Activated T-cell treated with anti-CD3 and anti-CD28 coated beads, Interleukin-2, amount 50 U/mL, for 72 hours (primary cell): ENCODE data around the gene APBB2. TPM values are rescaled to one million over a fixed set of nuclear protein-coding genes. Genes with fewer than 3 reads are reported as not detected.
A peak's percentile ranks its signal among the peaks of the same experiment; 100 is the strongest.

Experiments
- ATAC-seq, 2 donors: fragments of 150-1000 bp; cut with Tn5 transposase; replicated peaks in 1 of 2; 2 replicates each; pipeline ENCODE4 v1.10.0; 2021; ENCODE audit warnings: moderate library complexity in 2 of 2, mild to moderate bottlenecking in 1 of 2
- DNase-seq, 2 donors: peaks; one replicate each; pipeline ENCODE4 v3.0.0; 2021 to 2022; ENCODE audit warnings: mixed read lengths in 1 of 2
- H3K27ac Mint-ChIP-seq: one replicate; pipeline ENCODE4 v1.8.0; 2022; ENCODE audit warnings: mild to moderate bottlenecking, moderate library complexity, mixed read lengths
- H3K27me3 Mint-ChIP-seq: one replicate; pipeline ENCODE4 v1.8.0; 2022; ENCODE audit warnings: low read depth, mixed read lengths
- H3K36me3 Mint-ChIP-seq, 2 donors: one replicate each; pipeline ENCODE4 v1.8.0; 2022; ENCODE audit warnings: mixed read lengths in 2 of 2, mild to moderate bottlenecking in 1 of 2; ENCODE audit not compliant: insufficient read depth in 2 of 2
- H3K4me1 Mint-ChIP-seq: one replicate; pipeline ENCODE4 v1.8.0; 2022; ENCODE audit warnings: low read depth, mixed read lengths
- H3K4me3 Mint-ChIP-seq, 2 donors: one replicate each; pipeline ENCODE4 v1.8.0; 2022; ENCODE audit warnings: mild to moderate bottlenecking in 2 of 2, mixed read lengths in 2 of 2, moderate library complexity in 2 of 2
- H3K9me3 Mint-ChIP-seq, 2 donors: one replicate each; pipeline ENCODE4 v1.8.0; 2022; ENCODE audit warnings: mixed read lengths in 2 of 2
- total RNA-seq, 2 donors: library from RNA; stranded (reverse); gene quantifications; one replicate each; pipeline ENCODE4 v1.2.3, GENCODE V29; 2022

APBB2 gene
- total RNA-seq, 2 donors from 2014 or later = 6.8 to 8.6 TPM

GRCh38 chr4:41197495-41197894 is 16.8 kb downstream of the APBB2 start:
- H3K36me3 Mint-ChIP-seq = no peaks in the 10 kb centered on the region
- H3K4me1 Mint-ChIP-seq = peaks cover 5% of the 10 kb centered on the region
- no peak overlapping the region for H3K4me3 Mint-ChIP-seq
- DNase-seq (no peak), ATAC-seq (no peak)
- peaks cover 32% of the 10 kb centered on the region for H3K27me3 Mint-ChIP-seq
- H3K9me3 Mint-ChIP-seq = no peaks in the 10 kb centered on the region
- no peak overlapping the region for H3K27ac Mint-ChIP-seq

GRCh38 chr4:41196633-41197332 is 17.6 kb downstream of the APBB2 start:
- DNase-seq = no peak
- H3K36me3 Mint-ChIP-seq = no peaks in the 10 kb centered on the region
- ATAC-seq = no peak
- no peak overlapping the region for H3K4me3 Mint-ChIP-seq
- H3K9me3 Mint-ChIP-seq = no peaks in the 10 kb centered on the region
- H3K27me3 Mint-ChIP-seq = peaks cover 24% of the 10 kb centered on the region
- H3K4me1 Mint-ChIP-seq = peaks cover 5% of the 10 kb centered on the region
- no peak overlapping the region for H3K27ac Mint-ChIP-seq

- DNase-seq (no peak), ATAC-seq (no peak)
- no peak overlapping the region for H3K27ac Mint-ChIP-seq
- no peaks in the 10 kb centered on the region for H3K9me3 Mint-ChIP-seq
- H3K36me3 Mint-ChIP-seq = no peaks in the 10 kb centered on the region
- H3K27me3 Mint-ChIP-seq = peaks cover 6% of the 10 kb centered on the region
- H3K4me3 Mint-ChIP-seq = no peak overlapping the region
- no peaks in the 10 kb centered on the region for H3K4me1 Mint-ChIP-seq
Measured at GRCh38 chr4:41192136-41192535, 22.2 kb downstream of the APBB2 start.

- DNase-seq = no peak
- Mint-ChIP-seq H3K27me3 (peaks cover 6% of the 10 kb centered on the region), H3K9me3 (no peaks in the 10 kb centered on the region), H3K4me1 (no peaks in the 10 kb centered on the region), H3K27ac (no peak overlapping the region), H3K36me3 (no peaks in the 10 kb centered on the region), H3K4me3 (no peak overlapping the region)
- no peak for ATAC-seq
Measured at GRCh38 chr4:41189666-41190065, 24.7 kb downstream of the APBB2 start.

GRCh38 chr4:41189076-41189475 is 25.3 kb downstream of the APBB2 start:
- Mint-ChIP-seq H3K4me1 (no peaks in the 10 kb centered on the region), H3K4me3 (no peak overlapping the region), H3K9me3 (no peaks in the 10 kb centered on the region), H3K36me3 (no peaks in the 10 kb centered on the region), H3K27ac (no peak overlapping the region), H3K27me3 (peaks cover 10% of the 10 kb centered on the region)
- ATAC-seq (peak in 1 of 2 donors; percentile 67), DNase-seq (no peak)

- DNase-seq (no peak), ATAC-seq (no peak)
- Mint-ChIP-seq H3K27me3 (peaks cover 10% of the 10 kb centered on the region), H3K36me3 (peaks cover 0 to 3% of the 10 kb centered on the region in 2 donors), H3K4me1 (no peaks in the 10 kb centered on the region), H3K9me3 (peaks cover 4 to 5% of the 10 kb centered on the region in 2 donors), H3K4me3 (no peak overlapping the region), H3K27ac (no peak overlapping the region)
Measured at GRCh38 chr4:41185614-41186592, 28.4 kb downstream of the APBB2 start.

GRCh38 chr4:41184009-41184408 is 30.3 kb downstream of the APBB2 start:
- Mint-ChIP-seq H3K4me1 (no peaks in the 10 kb centered on the region), H3K27me3 (peaks cover 16% of the 10 kb centered on the region), H3K27ac (no peak overlapping the region), H3K4me3 (no peak overlapping the region), H3K36me3 (peaks cover 0 to 3% of the 10 kb centered on the region in 2 donors), H3K9me3 (peaks cover 4 to 5% of the 10 kb centered on the region in 2 donors)
- DNase-seq (no peak), ATAC-seq (no peak)

GRCh38 chr4:41183021-41183553 is 31.3 kb downstream of the APBB2 start:
- Mint-ChIP-seq H3K27me3 (peaks cover 22% of the 10 kb centered on the region), H3K9me3 (peaks cover 4 to 5% of the 10 kb centered on the region in 2 donors), H3K36me3 (peaks cover 0 to 3% of the 10 kb centered on the region in 2 donors), H3K4me1 (no peaks in the 10 kb centered on the region), H3K4me3 (no peak overlapping the region), H3K27ac (no peak overlapping the region)
- ATAC-seq = no peak
- no peak for DNase-seq

- Mint-ChIP-seq H3K27me3 (peaks cover 28% of the 10 kb centered on the region), H3K27ac (no peak overlapping the region), H3K4me3 (no peak overlapping the region), H3K36me3 (peaks cover 0 to 3% of the 10 kb centered on the region in 2 donors), H3K4me1 (no peaks in the 10 kb centered on the region), H3K9me3 (peaks cover 4 to 5% of the 10 kb centered on the region in 2 donors)
- DNase-seq (no peak), ATAC-seq (no peak)
Measured at GRCh38 chr4:41181037-41181436, 33.3 kb downstream of the APBB2 start.

GRCh38 chr4:41179498-41180195 is 34.7 kb downstream of the APBB2 start:
- peaks cover 4 to 5% of the 10 kb centered on the region in 2 donors for H3K9me3 Mint-ChIP-seq
- no peaks in the 10 kb centered on the region for H3K4me1 Mint-ChIP-seq
- H3K27ac Mint-ChIP-seq = no peak overlapping the region
- peaks cover 25% of the 10 kb centered on the region for H3K27me3 Mint-ChIP-seq
- H3K4me3 Mint-ChIP-seq = no peak overlapping the region
- H3K36me3 Mint-ChIP-seq = peaks cover 0 to 3% of the 10 kb centered on the region in 2 donors
- no peak for ATAC-seq
- DNase-seq = no peak

- Mint-ChIP-seq H3K36me3 (peaks cover 0 to 3% of the 10 kb centered on the region in 2 donors), H3K4me1 (no peaks in the 10 kb centered on the region), H3K27ac (no peak overlapping the region), H3K4me3 (no peak overlapping the region), H3K27me3 (peaks cover 22% of the 10 kb centered on the region), H3K9me3 (peaks cover 4 to 5% of the 10 kb centered on the region in 2 donors)
- ATAC-seq (no peak), DNase-seq (no peak)
Measured at GRCh38 chr4:41178372-41179370, 35.7 kb downstream of the APBB2 start.

GRCh38 chr4:41177016-41177415 is 37.3 kb downstream of the APBB2 start:
- Mint-ChIP-seq H3K27me3 (peaks cover 22% of the 10 kb centered on the region), H3K4me1 (no peaks in the 10 kb centered on the region), H3K4me3 (no peak overlapping the region), H3K27ac (no peak overlapping the region), H3K36me3 (no peaks in the 10 kb centered on the region), H3K9me3 (no peaks in the 10 kb centered on the region)
- DNase-seq (no peak), ATAC-seq (no peak)
